Skeletal muscle tissue (tissue), 4 donors: ENCODE data around the gene ARHGAP25. TPM values are rescaled to one million over a fixed set of nuclear protein-coding genes. Genes with fewer than 3 reads are reported as not detected.

Experiments
- H3K27ac ChIP-seq: one replicate; pipeline ENCODE4 v1.7.0; 2013; ENCODE audit warnings: mild to moderate bottlenecking, low read depth, low read length, inconsistent platforms
- H3K27me3 ChIP-seq, 3 donors: one replicate each; pipeline ENCODE4 v1.7.0; 2013; ENCODE audit warnings: low read length in 3 of 3; ENCODE audit not compliant: control insufficient read depth in 3 of 3, insufficient read depth in 3 of 3
- H3K36me3 ChIP-seq, 3 donors: one replicate each; pipeline ENCODE4 v1.7.0; 2013; ENCODE audit warnings: low read length in 3 of 3; ENCODE audit not compliant: control insufficient read depth in 3 of 3, insufficient read depth in 3 of 3
- H3K4me1 ChIP-seq, 3 donors: one replicate each; pipeline ENCODE4 v1.7.0; 2013; ENCODE audit warnings: low read length in 3 of 3, mild to moderate bottlenecking in 3 of 3; ENCODE audit not compliant: control insufficient read depth in 3 of 3, insufficient read depth in 3 of 3
- H3K4me3 ChIP-seq, 3 donors: one replicate each; pipeline ENCODE4 v1.7.0; 2013; ENCODE audit warnings: low read length in 3 of 3
- H3K9ac ChIP-seq, 3 donors: one replicate each; pipeline ENCODE4 v1.7.0; 2013; ENCODE audit warnings: low read length in 3 of 3, mild to moderate bottlenecking in 3 of 3, moderate library complexity in 2 of 3, low read depth in 1 of 3
- H3K9me3 ChIP-seq, 3 donors: one replicate each; pipeline ENCODE4 v1.7.0; 2013; ENCODE audit warnings: low read length in 3 of 3; ENCODE audit not compliant: control insufficient read depth in 3 of 3
- total RNA-seq: library from RNA; depleted of rRNA; stranded (reverse); fragments of >200 nt; gene quantifications from one replicate; pipeline ENCODE4 v1.2.3, GENCODE V29; 2014
- donor health status: Osteomylitis.

ARHGAP25 gene
- total RNA-seq, 1 donor from 2014 or later = 4.7 TPM

DNA sequence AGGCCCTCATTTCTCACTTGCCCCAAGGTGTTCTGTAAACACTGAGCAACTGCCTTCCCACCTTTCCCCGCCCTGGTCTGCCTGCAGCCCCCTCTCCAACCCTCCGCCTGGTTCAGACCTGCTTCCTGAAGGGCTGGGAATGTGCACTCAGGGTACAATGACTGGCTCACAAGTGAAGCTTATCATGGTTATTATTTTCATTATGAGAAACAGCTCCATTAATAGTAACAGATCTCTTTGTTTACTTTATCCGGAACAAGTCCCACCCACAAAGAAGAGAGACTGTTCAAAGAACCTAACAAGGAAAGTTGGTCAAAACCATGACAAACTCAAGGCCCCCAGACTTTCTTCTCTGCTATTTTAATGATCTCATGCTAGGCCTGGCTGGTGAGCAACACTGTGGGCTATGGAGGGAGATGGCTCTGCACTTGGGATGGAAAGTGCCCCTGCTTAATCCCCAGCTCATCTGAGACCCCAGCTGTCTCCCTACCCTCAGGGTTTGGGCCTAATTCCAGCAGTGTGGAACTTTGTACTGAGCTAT lies 36.7 kb downstream of the ARHGAP25 start:
- Histone ChIP-seq H3K27me3 (no peaks in the 10 kb centered on the region), H3K27ac (peak overlapping the region; percentile 70), H3K4me1 (peaks cover 8 to 31% (median 8%) of the 10 kb centered on the region in 3 donors), H3K9ac (no peak overlapping the region), H3K4me3 (peak overlapping the region in 1 of 3 donors; percentile 13), H3K9me3 (no peaks in the 10 kb centered on the region), H3K36me3 (no peaks in the 10 kb centered on the region)

DNA sequence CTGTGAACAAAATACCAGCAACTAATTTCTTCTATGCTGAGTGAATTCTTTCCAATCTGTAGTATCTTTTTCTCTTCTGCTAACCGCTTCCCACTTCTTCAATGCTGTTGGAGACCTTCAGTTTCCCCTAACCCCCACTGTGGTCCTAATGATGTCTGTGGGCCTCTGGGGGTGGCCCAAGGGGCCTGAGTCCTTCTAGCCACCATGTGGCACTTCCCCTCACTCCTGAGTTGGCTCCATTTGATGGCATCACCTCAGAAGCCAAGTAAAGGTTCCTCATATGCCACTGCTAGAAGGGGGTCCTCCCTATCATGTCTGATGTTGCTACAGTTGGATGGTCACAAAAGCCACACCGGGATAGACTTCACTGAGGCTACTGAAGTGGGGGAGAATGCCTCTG lies 37.5 kb downstream of the ARHGAP25 start:
- no peak overlapping the region for H3K9ac ChIP-seq
- H3K27ac ChIP-seq = peak overlapping the region; percentile 70
- H3K4me1 ChIP-seq = peaks cover 8 to 31% (median 9%) of the 10 kb centered on the region in 3 donors
- H3K4me3 ChIP-seq = no peak overlapping the region
- no peaks in the 10 kb centered on the region for H3K9me3 ChIP-seq
- H3K27me3 ChIP-seq = no peaks in the 10 kb centered on the region
- H3K36me3 ChIP-seq = no peaks in the 10 kb centered on the region

DNA sequence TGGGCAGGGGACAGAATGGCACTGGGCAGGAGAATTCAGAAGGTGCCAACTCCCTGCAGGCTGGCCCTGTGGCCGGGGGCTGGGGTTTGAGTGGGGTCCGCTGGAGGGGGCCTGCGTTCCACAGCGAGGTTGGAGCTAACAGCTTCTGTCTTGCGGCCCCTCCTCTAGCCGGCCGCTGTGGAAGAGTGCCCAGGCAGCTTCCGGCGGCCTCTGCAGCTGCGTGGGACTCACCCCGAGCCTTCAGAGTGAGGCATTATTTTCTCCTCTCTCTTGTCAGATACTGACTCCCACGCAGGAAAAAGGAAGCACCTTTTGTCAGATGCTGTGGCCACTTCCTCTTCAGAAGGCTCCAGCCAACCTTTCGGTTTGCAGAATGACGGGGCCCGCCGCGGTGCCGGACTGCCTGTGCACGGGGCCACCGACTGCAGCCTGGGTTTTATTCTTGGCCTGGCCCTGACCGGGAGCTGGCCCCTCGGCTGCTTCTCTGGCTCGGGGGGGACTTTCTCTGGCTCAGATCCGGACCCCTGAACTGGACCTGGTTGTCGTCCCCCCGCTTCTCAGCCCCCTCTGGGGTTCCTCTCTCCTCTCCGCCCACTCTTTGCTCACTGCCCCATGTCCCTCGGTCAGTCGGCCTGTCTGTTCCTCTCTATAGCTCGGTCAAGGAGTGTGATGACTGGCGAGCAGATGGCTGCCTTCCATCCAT lies 40.1 kb downstream of the ARHGAP25 start:
- Histone ChIP-seq H3K27ac (peak overlapping the region; percentile 64), H3K9me3 (no peaks in the 10 kb centered on the region), H3K4me3 (peak overlapping the region; percentile 40 to 63 (median 54)), H3K9ac (peak overlapping the region; percentile 50 to 59 (median 59)), H3K36me3 (no peaks in the 10 kb centered on the region), H3K27me3 (no peaks in the 10 kb centered on the region), H3K4me1 (peaks cover 8 to 27% (median 9%) of the 10 kb centered on the region in 3 donors)

DNA sequence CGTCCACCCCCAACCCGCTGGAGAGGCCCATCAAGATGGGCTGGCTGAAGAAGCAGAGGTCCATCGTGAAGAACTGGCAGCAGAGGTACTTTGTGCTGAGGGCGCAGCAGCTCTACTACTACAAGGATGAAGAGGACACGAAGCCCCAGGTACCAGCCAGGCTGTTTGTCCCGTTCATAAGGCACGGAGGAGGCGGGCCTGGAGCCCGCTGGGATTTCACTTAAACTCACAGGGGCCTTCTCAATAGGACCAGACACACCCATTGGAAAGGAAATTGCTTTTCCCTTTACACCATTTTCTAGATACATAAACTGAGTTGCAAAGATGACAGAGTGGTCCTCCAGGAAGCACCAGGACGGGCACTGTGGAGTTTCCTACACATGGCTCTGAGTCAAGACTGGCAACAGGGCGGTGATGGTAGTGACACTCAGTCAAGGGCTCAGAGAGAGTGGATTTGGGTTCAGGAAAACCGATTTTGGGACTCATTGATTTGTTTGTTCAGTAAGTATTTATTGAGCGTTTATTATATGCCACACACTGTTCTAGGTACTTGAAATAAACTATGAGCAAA lies 40.7 kb downstream of the ARHGAP25 start:
- Histone ChIP-seq H3K27ac (peak overlapping the region; percentile 64), H3K4me3 (peak overlapping the region; percentile 40 to 63 (median 54)), H3K4me1 (peaks cover 8 to 27% (median 9%) of the 10 kb centered on the region in 3 donors), H3K9ac (peak overlapping the region; percentile 50 to 59 (median 59)), H3K9me3 (no peaks in the 10 kb centered on the region), H3K36me3 (no peaks in the 10 kb centered on the region), H3K27me3 (no peaks in the 10 kb centered on the region)

DNA sequence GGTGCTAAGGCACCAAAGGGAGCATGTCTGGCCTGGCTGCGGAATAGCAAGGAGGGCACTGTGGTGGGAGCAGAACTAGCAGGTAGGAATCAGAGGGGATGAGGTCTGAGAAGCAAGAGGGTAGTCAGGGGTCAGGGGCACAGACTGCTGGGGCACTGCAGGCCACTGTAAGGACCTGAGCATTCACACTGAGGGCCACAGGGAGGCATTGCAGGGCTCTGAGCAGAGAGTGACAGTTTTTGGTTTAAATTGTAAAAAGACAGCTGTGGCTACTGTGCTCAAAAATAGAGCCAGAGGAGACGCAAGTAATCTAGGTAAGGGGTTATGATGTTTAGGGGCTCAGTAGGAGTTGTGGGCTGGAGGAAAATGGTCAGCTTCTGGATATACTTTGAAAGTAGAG lies 41.5 kb downstream of the ARHGAP25 start:
- peak overlapping the region in 1 of 3 donors; percentile 10 for H3K4me3 ChIP-seq
- H3K27me3 ChIP-seq = no peaks in the 10 kb centered on the region
- peak overlapping the region; percentile 8 for H3K27ac ChIP-seq
- no peaks in the 10 kb centered on the region for H3K36me3 ChIP-seq
- H3K9me3 ChIP-seq = no peaks in the 10 kb centered on the region
- peaks cover 6 to 22% (median 6%) of the 10 kb centered on the region in 3 donors for H3K4me1 ChIP-seq
- peak overlapping the region in 1 of 3 donors; percentile 41 for H3K9ac ChIP-seq

DNA sequence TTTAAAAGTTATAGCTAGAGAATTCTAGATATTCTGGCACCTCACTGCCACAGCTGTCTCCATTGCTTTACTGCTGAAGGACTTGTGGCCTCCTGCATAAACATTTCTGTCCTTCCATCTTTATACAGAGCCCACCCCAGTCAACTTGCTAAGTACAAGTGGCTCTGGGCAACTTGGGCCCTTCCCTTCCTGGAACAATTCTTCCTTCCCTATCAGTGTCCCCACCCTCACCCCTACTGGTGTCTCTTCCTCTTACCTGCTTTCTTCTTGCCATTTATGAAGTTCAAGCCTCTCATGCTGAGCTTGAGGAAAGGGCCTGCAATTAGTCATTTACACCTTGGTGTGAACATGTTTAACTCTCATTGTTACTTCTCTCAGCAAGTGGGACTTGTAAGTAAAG lies 45.0 kb downstream of the ARHGAP25 start:
- peaks cover 0 to 5% (median 3%) of the 10 kb centered on the region in 3 donors for H3K36me3 ChIP-seq
- H3K9ac ChIP-seq = no peak overlapping the region
- H3K27ac ChIP-seq = no peak overlapping the region
- H3K4me3 ChIP-seq = no peak overlapping the region
- peaks cover 0 to 9% (median 5%) of the 10 kb centered on the region in 3 donors for H3K4me1 ChIP-seq
- H3K9me3 ChIP-seq = no peaks in the 10 kb centered on the region
- no peaks in the 10 kb centered on the region for H3K27me3 ChIP-seq

DNA sequence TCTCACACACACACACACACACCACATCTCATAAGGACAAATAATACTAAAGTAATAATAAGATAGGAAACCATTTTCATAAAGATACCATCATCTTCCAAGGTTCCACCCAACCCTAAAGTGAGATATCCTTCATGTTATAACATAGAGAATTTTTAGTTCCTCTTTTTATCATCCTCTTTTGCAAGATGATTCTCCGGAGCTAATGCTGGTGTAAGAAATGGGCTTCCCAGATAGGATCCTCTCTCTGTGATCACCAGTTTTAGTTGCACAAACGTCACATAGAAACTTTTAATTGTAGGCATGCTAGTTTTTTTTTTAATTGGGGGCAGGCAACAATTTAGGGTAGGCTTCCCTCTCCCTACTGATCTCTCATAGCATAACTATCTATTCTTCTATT lies 49.6 kb downstream of the ARHGAP25 start:
- Histone ChIP-seq H3K9ac (no peak overlapping the region), H3K4me1 (peaks cover 0 to 5% (median 0%) of the 10 kb centered on the region in 3 donors), H3K9me3 (no peaks in the 10 kb centered on the region), H3K27me3 (no peaks in the 10 kb centered on the region), H3K27ac (no peak overlapping the region), H3K4me3 (no peak overlapping the region), H3K36me3 (peaks cover 0 to 10% (median 8%) of the 10 kb centered on the region in 3 donors)

DNA sequence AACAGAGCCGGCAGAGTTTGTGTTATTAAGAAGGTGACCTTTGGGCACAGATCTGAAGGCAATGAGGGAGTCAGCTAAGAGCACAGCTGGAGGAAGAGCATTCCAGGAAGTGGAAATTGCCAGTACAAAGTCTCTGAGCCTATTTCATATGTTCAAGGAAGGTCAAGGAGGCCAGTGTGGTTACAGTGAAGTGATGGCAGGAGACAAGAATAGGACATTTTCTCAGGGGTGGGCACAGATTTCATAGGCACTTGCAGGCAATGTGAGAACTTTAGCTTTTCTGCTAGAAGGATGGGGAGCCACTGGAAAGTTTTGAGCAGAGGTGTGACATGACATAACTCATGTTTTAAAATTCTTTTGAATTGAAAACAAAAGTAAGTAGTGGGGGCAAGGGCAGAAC lies 50.3 kb downstream of the ARHGAP25 start:
- Histone ChIP-seq H3K4me3 (no peak overlapping the region), H3K4me1 (peaks cover 0 to 5% (median 0%) of the 10 kb centered on the region in 3 donors), H3K27me3 (no peaks in the 10 kb centered on the region), H3K27ac (no peak overlapping the region), H3K9ac (no peak overlapping the region), H3K9me3 (no peaks in the 10 kb centered on the region), H3K36me3 (peaks cover 0 to 10% (median 8%) of the 10 kb centered on the region in 3 donors)

DNA sequence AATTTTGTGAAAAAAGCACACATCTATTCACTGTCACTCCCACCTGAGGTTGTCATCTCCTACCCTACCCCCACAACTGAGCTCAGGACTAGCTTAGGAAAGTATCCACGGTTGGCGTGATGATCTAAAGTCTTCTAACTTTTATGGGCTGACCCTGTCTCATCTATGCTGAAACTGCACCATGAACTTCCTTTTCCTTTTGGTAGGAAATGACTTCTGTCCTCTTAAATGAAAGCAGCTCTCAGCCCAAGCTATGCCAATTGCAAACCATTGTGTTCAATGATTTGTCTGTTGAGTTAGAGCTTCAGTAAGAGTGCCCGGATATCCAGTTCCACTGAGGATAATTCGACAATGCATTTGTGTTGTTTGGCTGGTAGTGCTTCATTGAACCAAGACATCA lies 52.7 kb downstream of the ARHGAP25 start:
- Histone ChIP-seq H3K27me3 (no peaks in the 10 kb centered on the region), H3K4me1 (peaks cover 0 to 5% (median 0%) of the 10 kb centered on the region in 3 donors), H3K9me3 (no peaks in the 10 kb centered on the region), H3K27ac (no peak overlapping the region), H3K36me3 (peaks cover 0 to 9% (median 5%) of the 10 kb centered on the region in 3 donors), H3K9ac (no peak overlapping the region), H3K4me3 (no peak overlapping the region)

DNA sequence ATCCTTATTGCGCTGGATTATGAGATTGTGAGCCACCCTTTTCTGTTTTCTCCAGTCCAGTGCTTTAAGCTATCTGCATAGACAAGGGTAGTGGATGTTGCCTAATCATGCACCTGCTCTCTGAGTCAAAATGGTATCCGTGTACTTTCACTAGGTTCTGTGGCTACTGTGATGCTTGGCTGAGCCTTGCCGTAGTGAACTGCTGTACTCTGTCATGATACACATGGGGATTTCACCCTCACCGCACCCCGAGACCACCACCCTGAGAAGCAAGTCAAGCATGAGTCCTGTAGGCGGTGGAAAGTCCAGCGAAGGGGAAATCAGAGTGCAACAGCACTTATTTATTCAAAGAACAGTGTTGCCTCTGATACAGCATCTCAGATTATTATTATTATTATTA lies 55.0 kb downstream of the ARHGAP25 start:
- Histone ChIP-seq H3K36me3 (peaks cover 0 to 5% (median 5%) of the 10 kb centered on the region in 3 donors), H3K27ac (no peak overlapping the region), H3K4me1 (peaks cover 0 to under 1% (median 0%) of the 10 kb centered on the region in 3 donors), H3K9ac (no peak overlapping the region), H3K9me3 (no peaks in the 10 kb centered on the region), H3K4me3 (no peak overlapping the region), H3K27me3 (no peaks in the 10 kb centered on the region)
